Adipose tissue (tissue), 3 donors: Measurements from ENCODE around the gene PLXNA4. TPM values are rescaled to one million over a fixed set of nuclear protein-coding genes. Genes with fewer than 3 reads are reported as not detected.

Experiments
- H3K27ac ChIP-seq: one replicate; pipeline ENCODE4 v1.5.1; 2013; ENCODE audit warnings: low read depth, low read length
- WGBS, 3 donors: extraction: QIAGEN DNeasy Blood & Tissue Kit; methylation state at CpG; one replicate each; pipeline ENCODE4 v1.1.7; 2013; 5-methylcytosine and 5-hydroxymethylcytosine counted together
- polyA plus RNA-seq, 3 donors: library from polyadenylated mRNA; stranded (reverse); fragments of 200-250 nt; gene quantifications; one replicate each; pipeline ENCODE4 v1.2.3, GENCODE V29; 2013
- donor health status: healthy with polysubstance abuse.
- donor health status: Bipolar disorder and iron deficiency.
- donor health status: healthy.

PLXNA4 gene
- polyA plus RNA-seq, 3 donors, result 1.6 to 38.3 (median 11.6) TPM

DNA sequence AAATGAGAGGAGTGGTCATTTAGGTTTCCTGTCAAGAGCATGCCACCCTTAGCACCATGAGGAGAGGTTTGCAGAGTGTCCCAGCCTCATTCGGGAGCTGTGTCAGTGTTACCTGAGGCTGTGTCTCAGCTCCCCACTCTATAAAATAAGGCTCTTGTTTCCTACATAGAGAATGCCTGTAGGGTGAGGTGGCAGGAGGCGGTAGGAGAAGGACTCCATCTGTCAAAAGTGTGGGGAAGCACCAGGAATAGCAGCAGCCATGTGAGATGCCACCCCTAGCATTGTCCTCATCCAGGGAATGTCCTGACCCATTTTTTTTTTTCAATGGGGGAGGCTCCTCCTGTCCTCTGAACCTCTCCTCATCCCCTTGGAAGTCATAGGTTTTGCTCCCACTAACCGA is 451.2 kb downstream of the PLXNA4 start:
- WGBS, 3 donors, result 89 to 94% (median 92%) methylated on average over 3 of the region's 3 CpGs

DNA sequence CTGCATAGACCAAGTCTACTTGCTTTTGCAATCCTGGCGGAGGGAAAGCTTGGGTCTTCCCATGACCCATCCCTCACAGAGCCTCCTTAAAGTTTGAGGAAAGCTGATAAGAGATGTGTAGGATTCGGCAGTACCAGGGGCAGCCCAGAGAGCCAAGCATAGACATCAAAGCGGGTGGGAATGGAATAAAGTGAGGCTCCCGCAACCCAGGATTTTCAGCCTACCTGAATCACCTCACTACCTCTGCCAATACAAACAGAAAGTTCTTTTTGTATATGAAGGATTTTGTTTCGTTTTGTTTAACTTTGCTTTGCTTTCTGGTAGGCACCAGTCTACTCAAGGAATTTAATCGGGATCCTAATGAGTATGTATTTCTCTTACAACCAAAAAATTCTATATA is 451.7 kb downstream of the PLXNA4 start:
- no peak overlapping the region for H3K27ac ChIP-seq
- WGBS, 3 donors, result 76 to 81% (median 78%) methylated on average over 6 of the region's 6 CpGs

More for the DNA sequence above, 451.2 kb downstream of the PLXNA4 start:
- no peak overlapping the region for H3K27ac ChIP-seq

DNA sequence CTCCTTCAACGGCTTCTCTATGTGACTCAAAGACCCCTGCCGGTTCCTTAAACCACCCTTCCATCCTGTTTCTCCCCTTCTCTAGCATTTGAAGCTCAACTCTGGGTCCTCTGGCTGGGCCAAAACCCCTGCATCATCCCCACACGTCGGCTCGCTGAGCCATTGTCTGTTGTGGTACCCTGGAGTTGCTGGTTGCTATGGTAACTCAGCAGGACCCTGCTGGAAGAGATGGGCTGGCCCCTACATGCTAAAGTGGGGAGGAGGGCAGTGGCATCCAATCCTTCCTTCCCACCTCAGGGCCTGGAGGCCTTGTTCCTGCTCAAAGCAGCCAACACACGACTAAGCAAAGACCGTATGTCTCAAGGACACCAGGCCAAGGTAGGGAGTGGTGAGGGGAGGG is 452.5 kb downstream of the PLXNA4 start:
- 55 to 68% (median 56%) methylated on average over 7 of the region's 7 CpGs for WGBS, 3 donors

DNA sequence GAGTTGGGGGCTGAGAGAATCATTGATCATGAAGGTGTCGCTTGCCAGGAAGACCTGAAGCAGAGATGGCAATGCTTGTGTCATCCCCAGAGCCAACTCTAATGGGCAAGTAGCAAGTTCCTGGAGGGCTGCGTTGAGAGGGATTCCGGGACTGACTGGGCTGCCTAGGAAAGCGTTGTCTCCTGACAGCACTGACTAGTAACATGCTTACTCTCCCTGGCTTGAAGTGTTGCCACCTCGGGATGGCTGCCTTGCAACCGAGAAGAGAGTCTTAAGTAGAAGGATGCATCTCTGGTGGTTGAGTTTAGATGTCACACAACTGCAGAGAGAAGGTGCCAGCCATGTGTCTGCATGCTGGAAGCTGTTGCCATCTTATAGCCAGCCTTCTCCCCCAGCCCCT is 453.4 kb downstream of the PLXNA4 start:
- no peak overlapping the region for H3K27ac ChIP-seq
- WGBS, 3 donors, result 73 to 90% (median 86%) methylated on average over 6 of the region's 6 CpGs

More for the DNA sequence above, 452.5 kb downstream of the PLXNA4 start:
- H3K27ac ChIP-seq, result no peak overlapping the region

GRCh38 chr7:132121987-132122386 is 454.3 kb downstream of the PLXNA4 start:
- WGBS, 3 donors, result 75 to 79% (median 78%) methylated on average over 6 of the region's 6 CpGs
- no peak overlapping the region for H3K27ac ChIP-seq

DNA sequence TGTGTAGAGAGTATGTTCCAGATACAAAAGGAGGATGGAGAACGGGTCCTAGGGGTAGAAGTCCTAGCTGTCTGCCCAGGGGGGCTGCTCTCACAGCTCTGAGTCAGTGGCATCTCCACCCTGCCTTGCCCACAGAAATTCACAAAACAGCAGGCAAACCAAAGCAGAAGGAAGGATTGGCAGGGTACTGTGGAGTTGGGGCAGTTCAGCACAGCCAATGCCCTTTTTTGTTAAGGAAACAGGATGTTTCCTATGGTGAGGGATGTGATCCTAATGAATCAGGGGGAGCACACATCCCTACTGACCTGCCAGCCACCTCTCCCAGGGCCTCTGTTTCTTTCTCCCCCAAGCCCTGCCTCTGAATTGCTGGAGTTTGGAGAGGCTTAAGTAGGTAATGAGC is 457.6 kb downstream of the PLXNA4 start:
- 84 to 100% (median 94%) methylated on average over 1 of the region's 1 CpG for WGBS, 3 donors
- no peak overlapping the region for H3K27ac ChIP-seq

DNA sequence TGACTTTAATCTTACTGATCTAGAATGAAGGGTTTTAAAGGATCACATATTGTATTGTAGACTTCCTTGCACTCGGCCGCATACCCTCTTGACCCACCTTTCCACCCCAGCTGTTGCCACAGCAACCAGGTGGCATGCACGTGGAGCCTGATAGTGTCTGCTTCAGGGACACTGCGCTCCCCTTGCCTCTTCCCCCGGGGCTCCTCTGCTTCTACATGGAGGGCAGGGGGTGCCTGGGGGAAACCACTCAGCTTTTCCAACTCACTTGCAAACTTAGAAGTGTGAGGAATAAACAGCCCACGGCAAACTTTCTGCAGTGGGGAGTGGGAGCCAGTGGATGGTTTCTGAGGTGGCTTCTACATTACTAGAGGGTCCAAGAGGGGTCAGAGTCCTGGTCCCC is 458.6 kb downstream of the PLXNA4 start:
- WGBS, 3 donors, result 59 to 77% (median 76%) methylated on average over 6 of the region's 6 CpGs
- H3K27ac ChIP-seq, result no peak overlapping the region

- no peak overlapping the region for H3K27ac ChIP-seq
- 71 to 77% (median 72%) methylated on average over 3 of the region's 3 CpGs for WGBS, 3 donors
These were observed 459.1 kb downstream of the PLXNA4 start for GRCh38 chr7:132117181-132117580.

- WGBS, 3 donors, result 51 to 76% (median 63%) methylated on average over 3 of the region's 3 CpGs
- H3K27ac ChIP-seq, result no peak overlapping the region
These were observed 459.9 kb downstream of the PLXNA4 start for GRCh38 chr7:132116369-132116768.

DNA sequence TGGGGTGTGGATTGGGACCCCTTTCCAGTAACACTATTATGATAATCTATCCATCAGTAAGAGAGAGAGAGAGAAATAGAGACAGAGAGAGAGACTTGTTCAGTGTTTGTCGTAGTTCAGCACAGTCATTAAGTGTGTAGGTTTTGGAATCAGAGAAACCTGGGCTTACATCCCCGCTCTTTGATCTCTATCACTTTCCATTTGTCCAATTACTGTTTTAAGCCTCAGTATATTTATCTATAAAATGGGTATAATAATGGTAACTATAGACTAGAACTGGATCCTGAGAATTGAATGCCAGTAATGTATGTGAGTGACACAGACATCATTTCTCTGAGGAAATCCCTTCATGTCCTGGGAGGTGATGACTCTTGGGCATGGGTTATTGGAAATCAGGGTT is 460.5 kb downstream of the PLXNA4 start:
- no peak overlapping the region for H3K27ac ChIP-seq
- 92 to 96% (median 92%) methylated on average over 2 of the region's 2 CpGs for WGBS, 3 donors

GRCh38 chr7:132115028-132115427 is 461.2 kb downstream of the PLXNA4 start:
- no peak overlapping the region for H3K27ac ChIP-seq
- 88 to 96% (median 88%) methylated on average over 4 of the region's 4 CpGs for whole genome bisulfite sequencing, 3 donors

DNA sequence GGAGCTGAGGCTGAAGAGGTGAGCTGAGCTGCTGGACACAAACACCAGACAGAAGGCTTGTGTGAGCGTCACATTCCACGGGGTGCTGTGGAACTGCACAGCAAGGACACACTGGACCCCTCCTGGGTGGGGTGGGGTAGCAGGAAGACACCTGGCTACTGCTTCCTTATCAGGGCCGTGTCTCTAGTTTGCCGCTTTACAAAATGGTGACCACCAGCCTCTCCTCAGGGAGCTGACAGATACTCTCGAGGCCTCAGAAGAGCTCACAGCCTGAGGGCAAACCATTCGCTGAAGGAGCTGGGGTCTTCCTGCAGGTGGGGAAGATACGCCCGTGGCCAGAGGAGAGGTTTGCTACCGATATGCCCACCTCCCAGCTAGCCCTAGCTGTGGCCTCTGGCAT is 461.9 kb downstream of the PLXNA4 start:
- H3K27ac ChIP-seq, result no peak overlapping the region
- WGBS, 3 donors, result 74 to 90% (median 89%) methylated on average over 9 of the region's 9 CpGs

GRCh38 chr7:132113536-132114371 is 462.5 kb downstream of the PLXNA4 start:
- WGBS, 3 donors, result 69 to 86% (median 77%) methylated on average over 21 of the region's 21 CpGs

DNA sequence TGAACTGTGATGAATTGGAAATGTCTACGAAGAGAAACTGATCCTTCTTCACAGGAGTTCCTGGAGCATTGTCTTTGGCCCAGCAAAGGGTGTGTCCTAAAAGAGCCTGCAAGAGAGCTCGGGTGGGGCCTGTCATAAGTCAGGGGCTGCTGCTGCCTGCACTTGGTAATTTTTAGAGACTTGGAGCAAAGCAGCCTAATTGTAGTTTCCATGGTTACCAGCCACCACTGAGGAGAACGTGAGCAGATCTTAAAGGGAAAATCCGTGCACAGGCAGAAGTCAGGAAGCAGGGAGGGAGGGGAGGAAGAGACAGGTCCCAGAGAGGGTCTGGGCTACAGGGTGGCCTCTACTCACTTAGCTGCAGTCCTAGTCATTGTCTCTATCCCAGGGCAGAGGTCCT is 463.6 kb downstream of the PLXNA4 start:
- WGBS, 3 donors, result 61 to 68% (median 68%) methylated on average over 4 of the region's 4 CpGs
- H3K27ac ChIP-seq, result no peak overlapping the region

More at GRCh38 chr7:132113536-132114371, 462.5 kb downstream of the PLXNA4 start:
- no peak overlapping the region for H3K27ac ChIP-seq

DNA sequence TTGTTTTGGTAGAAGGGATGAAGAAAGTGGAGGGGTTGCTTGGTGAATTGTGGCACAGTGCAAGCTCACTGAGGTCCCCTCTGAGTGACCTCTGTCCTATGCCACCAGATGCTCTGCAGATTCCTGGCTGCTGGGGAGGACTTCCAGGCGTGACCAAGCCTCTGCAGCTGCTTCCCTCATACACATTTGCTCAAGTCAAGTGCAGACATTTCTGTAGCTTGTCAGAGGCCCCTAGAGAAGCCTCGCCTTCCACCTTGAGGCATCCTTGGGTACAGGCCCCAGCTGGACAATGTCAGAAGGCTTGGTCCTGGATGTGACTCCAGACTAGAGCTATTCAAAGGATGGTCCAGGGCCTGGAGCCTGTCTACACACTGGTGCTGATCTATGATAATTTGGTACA is 464.2 kb downstream of the PLXNA4 start:
- WGBS, 3 donors, result 84 to 94% (median 89%) methylated on average over 2 of the region's 2 CpGs
- no peak overlapping the region for H3K27ac ChIP-seq

DNA sequence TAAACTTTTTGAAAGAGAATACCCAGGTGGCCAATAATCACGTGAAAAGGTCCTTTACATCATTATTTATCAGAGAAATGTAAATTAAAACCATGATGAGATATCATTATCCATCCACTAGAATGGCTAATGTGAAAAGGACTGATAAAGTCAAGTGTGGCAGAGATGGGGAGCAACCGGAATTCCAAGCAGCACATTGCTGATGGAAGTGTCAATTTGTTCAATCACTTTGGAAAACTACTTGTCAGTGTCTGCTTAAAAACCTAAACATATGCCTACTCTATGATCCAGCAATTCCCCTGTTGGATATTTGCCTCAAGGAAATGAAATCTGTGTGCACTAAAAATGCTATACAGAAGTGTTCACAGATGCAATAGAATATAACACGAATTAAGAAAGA is 465.6 kb downstream of the PLXNA4 start:
- 61 to 74% (median 65%) methylated on average over 3 of the region's 3 CpGs for WGBS, 3 donors
- H3K27ac ChIP-seq, result no peak overlapping the region

- WGBS, 3 donors, result 100% methylated on average over 1 of the region's 1 CpG
- H3K27ac ChIP-seq, result no peak overlapping the region
These were observed 466.5 kb downstream of the PLXNA4 start for GRCh38 chr7:132109769-132110168.

GRCh38 chr7:132108563-132108962 is 467.7 kb downstream of the PLXNA4 start:
- WGBS, 3 donors, result 47 to 65% (median 51%) methylated on average over 4 of the region's 4 CpGs
- H3K27ac ChIP-seq, result no peak overlapping the region

DNA sequence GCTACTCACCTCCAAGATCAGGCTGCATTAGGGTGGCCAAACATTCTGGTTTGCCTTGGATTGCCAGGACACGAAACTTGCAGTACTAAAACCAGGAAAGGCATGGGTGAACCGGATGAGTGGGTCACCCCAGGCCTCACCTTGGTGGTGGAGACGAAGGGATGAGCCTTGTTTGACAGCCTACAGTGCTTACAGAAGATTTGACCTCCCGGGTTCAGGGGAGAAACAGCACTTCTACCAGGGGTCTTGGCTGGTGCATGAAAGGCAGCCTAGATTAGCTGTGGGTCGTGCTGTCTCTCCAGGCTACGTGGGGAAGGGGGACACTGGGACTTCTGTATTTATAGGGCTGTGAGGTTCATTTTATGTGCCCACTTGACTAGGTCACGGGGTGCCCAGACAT is 469.8 kb downstream of the PLXNA4 start:
- WGBS, 3 donors, result 83 to 90% (median 87%) methylated on average over 7 of the region's 7 CpGs
- no peak overlapping the region for H3K27ac ChIP-seq

DNA sequence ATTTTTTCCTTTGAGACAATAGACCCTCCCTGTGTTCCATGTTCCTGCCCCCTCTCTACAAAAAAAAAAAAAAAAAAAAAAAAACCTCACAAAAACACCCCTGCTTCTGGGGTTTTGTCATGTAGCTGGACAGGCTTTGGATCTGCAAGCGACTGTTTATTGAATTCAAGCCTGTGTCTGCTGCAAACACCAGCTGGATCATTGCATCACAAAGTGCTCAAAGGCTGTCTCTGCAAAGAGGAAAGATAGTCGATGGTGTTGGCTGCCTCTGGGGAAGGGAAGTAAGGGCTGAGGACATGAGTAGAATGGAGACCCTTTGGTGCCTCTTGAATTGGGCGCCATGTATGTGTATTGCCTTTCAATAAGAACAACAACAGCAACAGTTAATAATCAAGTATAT is 471.2 kb downstream of the PLXNA4 start:
- H3K27ac ChIP-seq, result no peak overlapping the region
- WGBS, 3 donors, result 72 to 75% (median 72%) methylated on average over 3 of the region's 3 CpGs
